IPS-11a (cell line): ENCODE results near the gene TNNI2.

Experiments
- H3K4me3 ChIP-seq: one replicate; pipeline ENCODE4 v1.5.1; 2013; ENCODE audit warnings: low read depth, low read length, control low read depth

The TNNI2 gene

GRCh38 chr11:1832211-1832919, 6.4 kb upstream of the TNNI2 start:
- peak overlapping the region; percentile 13 for H3K4me3 ChIP-seq

GRCh38 chr11:1832920-1833295, 5.9 kb upstream of the TNNI2 start:
- no peak overlapping the region for H3K4me3 ChIP-seq

- H3K4me3 ChIP-seq = no peak overlapping the region
These were observed 4.6 kb upstream of the TNNI2 start for GRCh38 chr11:1834062-1834610.

- no peak within 1 kb of the TSS for H3K4me3 ChIP-seq
These were observed 3.8 kb upstream of the TNNI2 start, which contains the start of gene SYT8 for GRCh38 chr11:1834779-1835670. Gene SYT8 (plus strand): TSS chr11:1834990. CDS start chr11:1835106, 116 bp downstream.

- no peak overlapping the region for H3K4me3 ChIP-seq
These were observed 3.1 kb upstream of the TNNI2 start for GRCh38 chr11:1835671-1836010.

GRCh38 chr11:1836011-1836945, 2.5 kb upstream of the TNNI2 start:
- no peak overlapping the region for H3K4me3 ChIP-seq

GRCh38 chr11:1837171-1838076, 1.4 kb upstream of the TNNI2 start:
- no peak overlapping the region for H3K4me3 ChIP-seq

- no peak overlapping the region for H3K4me3 ChIP-seq
These were observed 730 bp upstream of the TNNI2 start for GRCh38 chr11:1838077-1838425.

- H3K4me3 ChIP-seq = no peak overlapping the region
These were observed 583 bp downstream of the TNNI2 start for GRCh38 chr11:1839204-1839923.

- no peak overlapping the region for H3K4me3 ChIP-seq
These were observed 1.4 kb downstream of the TNNI2 start for GRCh38 chr11:1839924-1840779.

GRCh38 chr11:1840780-1841480, 2.1 kb downstream of the TNNI2 start:
- H3K4me3 ChIP-seq = no peak overlapping the region

- no peak overlapping the region for H3K4me3 ChIP-seq
These were observed 2.8 kb downstream of the TNNI2 start for GRCh38 chr11:1841511-1842148.

GRCh38 chr11:1842149-1843097, 3.6 kb downstream of the TNNI2 start:
- H3K4me3 ChIP-seq = no peak overlapping the region

GRCh38 chr11:1843098-1843473, 4.3 kb downstream of the TNNI2 start:
- no peak overlapping the region for H3K4me3 ChIP-seq

- H3K4me3 ChIP-seq = no peak overlapping the region
These were observed 5.0 kb downstream of the TNNI2 start for GRCh38 chr11:1843796-1844195.
